Bronchial epithelial cell (primary cell): ENCODE results near the gene KRTAP9-7. TPM values are rescaled to one million over a fixed set of nuclear protein-coding genes. Genes with fewer than 3 reads are reported as not detected.
A peak's percentile ranks its signal among the peaks of the same experiment; 100 is the strongest.

Experiments
- DNase-seq: peaks from one replicate; pipeline ENCODE4 v3.0.0-alpha.2; 2010; ENCODE audit warnings: low read depth
- FAIRE-seq: peaks from 2 replicates; lab custom pipeline; 2011; peaks lifted over from hg19 to GRCh38; lab: Jason Lieb, UNC
- H3K27me3 ChIP-seq: 2 replicates; pipeline ENCODE4 v1.5.1; 2011; ENCODE audit warnings: low read length; ENCODE audit not compliant: control insufficient read depth, insufficient read depth
- H3K36me3 ChIP-seq: 2 replicates; pipeline ENCODE4 v1.5.1; 2011; ENCODE audit warnings: low read length; ENCODE audit not compliant: control insufficient read depth, insufficient read depth
- H3K4me3 ChIP-seq: 2 replicates; pipeline ENCODE4 v1.5.1; 2011; ENCODE audit warnings: mild to moderate bottlenecking, low read depth, low read length, control low read depth
- total RNA-seq: library from RNA; depleted of rRNA; stranded (reverse); fragments of >200 nt; gene quantifications from 2 replicates; pipeline ENCODE4 v1.2.1, GENCODE V29; 2014
- TF ChIP-seq, protein P1 (sequence below): IDR thresholded peaks from 2 replicates; pipeline ENCODE4 v1.5.1; 2011; ENCODE audit warnings: mild to moderate bottlenecking, moderate library complexity, low read length, control low read depth, inconsistent platforms; ENCODE audit not compliant: insufficient read depth, severe bottlenecking

The KRTAP9-7 gene
- total RNA-seq, 1 donor from 2014 or later, result not detected

- H3K36me3 ChIP-seq, result no peaks in the 10 kb centered on the region
- DNase-seq (no peak), FAIRE-seq (no peak)
- no peaks in the 10 kb centered on the region for H3K27me3 ChIP-seq
- TF ChIP-seq, protein P1, sequence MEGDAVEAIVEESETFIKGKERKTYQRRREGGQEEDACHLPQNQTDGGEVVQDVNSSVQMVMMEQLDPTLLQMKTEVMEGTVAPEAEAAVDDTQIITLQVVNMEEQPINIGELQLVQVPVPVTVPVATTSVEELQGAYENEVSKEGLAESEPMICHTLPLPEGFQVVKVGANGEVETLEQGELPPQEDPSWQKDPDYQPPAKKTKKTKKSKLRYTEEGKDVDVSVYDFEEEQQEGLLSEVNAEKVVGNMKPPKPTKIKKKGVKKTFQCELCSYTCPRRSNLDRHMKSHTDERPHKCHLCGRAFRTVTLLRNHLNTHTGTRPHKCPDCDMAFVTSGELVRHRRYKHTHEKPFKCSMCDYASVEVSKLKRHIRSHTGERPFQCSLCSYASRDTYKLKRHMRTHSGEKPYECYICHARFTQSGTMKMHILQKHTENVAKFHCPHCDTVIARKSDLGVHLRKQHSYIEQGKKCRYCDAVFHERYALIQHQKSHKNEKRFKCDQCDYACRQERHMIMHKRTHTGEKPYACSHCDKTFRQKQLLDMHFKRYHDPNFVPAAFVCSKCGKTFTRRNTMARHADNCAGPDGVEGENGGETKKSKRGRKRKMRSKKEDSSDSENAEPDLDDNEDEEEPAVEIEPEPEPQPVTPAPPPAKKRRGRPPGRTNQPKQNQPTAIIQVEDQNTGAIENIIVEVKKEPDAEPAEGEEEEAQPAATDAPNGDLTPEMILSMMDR, result no peak
- H3K4me3 ChIP-seq, result no peak overlapping the region
These were observed 8.5 kb downstream of the KRTAP9-7 start for GRCh38 chr17:41284043-41284442.

- TF ChIP-seq, protein P1, result no peak
- FAIRE-seq (no peak), DNase-seq (peak; percentile 28)
- no peaks in the 10 kb centered on the region for H3K27me3 ChIP-seq
- H3K4me3 ChIP-seq, result no peak overlapping the region
- H3K36me3 ChIP-seq, result no peaks in the 10 kb centered on the region
These were observed 9.0 kb downstream of the KRTAP9-7 start for GRCh38 chr17:41284546-41284945.

DNA sequence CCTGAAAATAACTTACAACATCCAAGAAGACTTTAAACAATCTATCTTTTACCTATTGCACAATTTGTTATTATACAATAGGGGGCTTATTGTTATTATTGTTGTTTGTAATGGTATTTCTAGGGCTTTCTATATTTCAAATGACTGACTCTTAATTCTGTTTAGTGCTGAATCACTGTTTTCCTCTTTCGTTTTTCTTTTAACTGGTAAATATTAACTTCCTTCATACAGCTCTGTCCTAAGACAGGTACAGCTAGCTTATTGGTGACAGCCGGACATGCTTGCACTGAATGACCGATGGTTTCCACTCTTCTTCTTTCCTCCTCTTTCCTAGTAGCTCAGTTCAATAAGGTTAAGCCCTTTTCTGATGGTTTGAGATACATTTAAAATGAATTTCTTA, 11.6 kb downstream of the KRTAP9-7 start:
- FAIRE-seq (no peak), DNase-seq (no peak)
- Histone ChIP-seq H3K4me3 (no peak overlapping the region), H3K36me3 (no peaks in the 10 kb centered on the region), H3K27me3 (no peaks in the 10 kb centered on the region)
- TF ChIP-seq, protein P1, result no peak

GRCh38 chr17:41294016-41294415, 18.5 kb downstream of the KRTAP9-7 start:
- FAIRE-seq (no peak), DNase-seq (no peak)
- Histone ChIP-seq H3K36me3 (no peaks in the 10 kb centered on the region), H3K4me3 (no peak overlapping the region), H3K27me3 (no peaks in the 10 kb centered on the region)
- TF ChIP-seq, protein P1, result no peak

DNA sequence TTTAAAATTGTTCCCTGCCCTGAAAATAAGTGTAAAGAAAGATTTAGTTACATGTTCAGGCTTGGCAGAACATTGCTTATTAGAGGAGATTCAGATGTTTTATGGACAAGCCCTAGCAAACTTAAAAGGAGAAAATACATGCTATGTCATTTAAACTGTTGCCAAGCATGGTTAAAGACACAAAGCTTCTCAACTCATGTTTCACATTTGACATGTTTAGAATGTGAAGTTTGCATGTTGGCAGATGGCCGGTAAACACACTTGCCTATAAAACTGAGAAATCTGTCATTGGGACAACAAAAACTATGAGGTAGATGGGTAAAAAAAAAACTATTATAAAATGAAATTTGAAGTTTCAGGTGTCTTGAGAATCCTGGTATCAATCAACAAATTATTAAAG, 21.3 kb downstream of the KRTAP9-7 start:
- no peaks in the 10 kb centered on the region for H3K27me3 ChIP-seq
- H3K36me3 ChIP-seq, result no peaks in the 10 kb centered on the region
- FAIRE-seq, result no peak
- no peak overlapping the region for H3K4me3 ChIP-seq
- no peak for DNase-seq
- TF ChIP-seq, protein P1, result no peak

- Histone ChIP-seq H3K27me3 (no peaks in the 10 kb centered on the region), H3K36me3 (no peaks in the 10 kb centered on the region), H3K4me3 (no peak overlapping the region)
- no peak for DNase-seq
- TF ChIP-seq, protein P1, result no peak
- no peak for FAIRE-seq
These were observed 23.1 kb downstream of the KRTAP9-7 start for GRCh38 chr17:41298458-41299135.
